AG09309 (cell line): ENCODE results near the gene SLC7A5.
"Not testable (repeated sequence)": the region's sequence is repeated elsewhere in the genome, so short reads cannot be mapped to it uniquely, and the experiment has no call there.

Experiments used
- DNase-seq: peaks from one replicate; pipeline ENCODE4 v3.0.0-alpha.2; 2010; ENCODE audit warnings: low read depth
- H3K4me3 ChIP-seq: 2 replicates; pipeline ENCODE4 v1.5.1; 2011; ENCODE audit warnings: mild to moderate bottlenecking, low read depth, low read length, moderate library complexity; ENCODE audit not compliant: control insufficient read depth
- TF ChIP-seq, protein P1 (sequence below): IDR thresholded peaks from 2 replicates; pipeline ENCODE4 v1.5.1; 2011; ENCODE audit warnings: mild to moderate bottlenecking, low read depth, low read length, inconsistent platforms; ENCODE audit not compliant: insufficient read depth, control insufficient read depth; ENCODE audit errors: missing control alignments

SLC7A5 gene

DNA sequence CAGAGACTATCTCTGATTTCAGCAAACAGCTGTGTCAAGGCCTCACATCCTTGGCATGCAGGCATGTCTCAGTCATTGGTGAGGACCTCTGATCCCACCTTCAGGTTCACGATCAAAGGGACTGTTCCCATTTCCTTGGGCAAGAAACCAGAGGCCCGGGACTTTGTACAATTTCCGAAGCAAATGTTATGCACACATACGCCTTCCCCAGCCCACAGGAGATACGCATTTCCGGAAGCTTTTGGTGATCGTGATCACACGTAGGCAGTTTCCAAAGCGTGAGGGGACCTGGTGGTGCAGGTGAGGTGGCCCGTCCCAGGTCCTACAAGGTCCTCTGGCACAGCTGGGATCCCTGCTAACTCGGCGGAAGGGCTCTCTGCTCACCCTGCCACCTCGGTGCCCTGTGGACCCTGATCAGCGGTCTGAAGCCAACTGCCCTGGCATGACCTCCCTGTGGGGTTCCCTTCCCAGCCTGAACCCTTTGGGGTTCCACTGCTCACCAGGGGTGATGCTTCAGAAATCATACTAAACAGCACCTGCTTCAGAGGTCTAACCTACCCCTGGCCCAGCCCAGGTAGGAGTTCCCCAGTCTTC is 74.7 kb downstream of the SLC7A5 start:
- TF ChIP-seq, protein P1, sequence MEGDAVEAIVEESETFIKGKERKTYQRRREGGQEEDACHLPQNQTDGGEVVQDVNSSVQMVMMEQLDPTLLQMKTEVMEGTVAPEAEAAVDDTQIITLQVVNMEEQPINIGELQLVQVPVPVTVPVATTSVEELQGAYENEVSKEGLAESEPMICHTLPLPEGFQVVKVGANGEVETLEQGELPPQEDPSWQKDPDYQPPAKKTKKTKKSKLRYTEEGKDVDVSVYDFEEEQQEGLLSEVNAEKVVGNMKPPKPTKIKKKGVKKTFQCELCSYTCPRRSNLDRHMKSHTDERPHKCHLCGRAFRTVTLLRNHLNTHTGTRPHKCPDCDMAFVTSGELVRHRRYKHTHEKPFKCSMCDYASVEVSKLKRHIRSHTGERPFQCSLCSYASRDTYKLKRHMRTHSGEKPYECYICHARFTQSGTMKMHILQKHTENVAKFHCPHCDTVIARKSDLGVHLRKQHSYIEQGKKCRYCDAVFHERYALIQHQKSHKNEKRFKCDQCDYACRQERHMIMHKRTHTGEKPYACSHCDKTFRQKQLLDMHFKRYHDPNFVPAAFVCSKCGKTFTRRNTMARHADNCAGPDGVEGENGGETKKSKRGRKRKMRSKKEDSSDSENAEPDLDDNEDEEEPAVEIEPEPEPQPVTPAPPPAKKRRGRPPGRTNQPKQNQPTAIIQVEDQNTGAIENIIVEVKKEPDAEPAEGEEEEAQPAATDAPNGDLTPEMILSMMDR, result no peak

DNA sequence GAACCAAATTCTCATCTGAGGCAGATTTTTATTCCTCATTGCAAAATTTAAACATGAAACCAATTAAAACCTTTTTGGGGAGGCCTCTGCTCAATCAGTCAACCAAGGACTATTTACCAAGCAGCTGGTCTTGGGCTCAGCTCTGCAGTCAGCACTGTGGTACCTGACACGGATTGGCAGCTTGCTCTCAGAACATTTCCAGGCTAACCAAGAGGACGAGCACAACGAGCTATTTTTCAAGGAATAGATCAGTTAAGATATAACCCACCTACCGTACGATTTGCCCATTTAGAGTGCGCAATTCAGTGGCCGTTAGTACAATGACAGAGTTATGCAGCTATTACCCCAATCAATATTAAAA is 77.1 kb downstream of the SLC7A5 start:
- no peak for DNase-seq

More for the DNA sequence above, 74.7 kb downstream of the SLC7A5 start:
- H3K4me3 ChIP-seq, result no peak overlapping the region
- no peak for DNase-seq

DNA sequence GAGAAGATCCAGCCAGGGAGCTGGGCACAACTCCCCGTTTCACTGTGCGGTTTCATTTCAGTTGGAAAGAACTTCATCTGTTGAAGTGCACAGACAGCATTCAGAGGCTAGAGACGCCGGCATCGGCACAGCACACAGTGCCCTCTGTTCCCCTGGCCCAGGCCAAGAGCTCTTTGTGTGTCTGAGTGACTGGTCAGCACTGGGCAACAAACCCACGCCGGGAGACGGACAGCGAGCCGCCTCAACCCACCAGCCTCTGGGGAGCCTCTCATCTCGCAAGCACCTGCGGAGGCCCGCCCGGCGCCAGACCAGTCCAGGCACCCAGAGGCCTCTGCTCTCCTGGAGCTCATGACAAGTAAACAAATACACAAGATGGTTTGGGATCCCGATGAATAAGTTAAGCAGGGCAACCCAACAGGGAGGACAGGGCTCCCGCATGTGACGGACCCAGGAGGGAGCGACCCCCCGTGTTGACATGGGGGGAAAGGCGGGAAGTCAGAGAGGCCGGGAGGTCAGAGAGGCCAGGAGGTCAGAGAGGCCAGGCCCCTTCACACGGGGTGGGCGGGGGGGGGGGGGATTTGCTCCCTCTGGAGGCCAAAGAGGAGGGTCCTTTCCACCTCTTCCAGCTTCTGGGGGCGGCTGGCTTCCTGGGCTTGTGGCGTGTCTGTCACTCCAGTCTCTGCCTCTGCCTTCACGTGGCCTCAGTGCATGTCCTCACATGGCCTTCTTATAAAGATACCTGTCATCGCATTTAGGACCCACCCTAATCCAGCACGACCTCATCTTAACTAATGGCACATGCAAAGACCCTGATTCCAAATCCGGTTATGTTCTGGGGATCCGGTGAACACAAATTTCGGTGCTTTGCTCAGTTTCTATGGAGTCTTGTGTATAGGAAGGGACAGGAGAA is 77.8 kb downstream of the SLC7A5 start:
- no peak overlapping the region for H3K4me3 ChIP-seq
- no peak for DNase-seq
- TF ChIP-seq, protein P1, result no peak

More for the DNA sequence above, 77.1 kb downstream of the SLC7A5 start:
- TF ChIP-seq, protein P1, result no peak
- no peak overlapping the region for H3K4me3 ChIP-seq

DNA sequence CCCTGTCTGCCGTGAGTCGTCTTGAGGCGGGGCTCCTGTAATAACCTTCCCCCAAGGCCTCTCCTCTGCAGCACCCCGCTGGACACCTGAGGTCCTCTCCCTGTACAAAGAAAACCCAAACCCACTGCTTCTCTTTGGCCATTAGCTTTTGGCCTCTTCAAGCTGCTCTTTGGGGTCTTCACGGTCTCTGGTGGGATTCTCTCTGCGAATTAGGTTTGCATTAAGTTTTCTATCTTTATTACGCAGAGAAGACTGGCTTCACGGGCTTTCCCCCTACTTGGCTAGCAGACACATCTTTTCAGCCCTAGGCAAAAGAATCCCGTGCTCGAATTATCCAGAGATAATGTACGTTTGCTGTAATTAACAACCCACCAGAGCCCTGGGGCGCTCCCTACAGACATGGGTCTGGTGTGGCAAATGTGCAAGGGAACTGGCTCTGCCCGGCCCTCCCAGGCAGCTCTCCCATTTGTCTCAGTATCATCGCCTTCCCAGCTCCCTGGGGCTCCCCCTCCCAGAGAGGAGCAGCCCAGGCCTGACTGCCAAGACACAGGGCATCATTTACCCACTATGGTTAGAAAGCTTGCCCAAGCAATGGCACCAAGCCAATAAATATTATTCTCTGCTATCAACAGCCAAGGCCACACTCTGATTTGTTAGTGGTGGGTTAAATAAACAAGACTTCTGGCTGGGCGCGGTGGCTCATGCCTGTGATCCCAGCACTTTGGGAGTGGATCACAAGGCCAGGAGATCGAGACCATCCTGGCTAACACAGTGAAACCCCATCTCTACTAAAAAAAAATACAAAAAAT is 78.8 kb downstream of the SLC7A5 start:
- TF ChIP-seq, protein P1, result no peak
- no peak for DNase-seq
- no peak overlapping the region for H3K4me3 ChIP-seq

DNA sequence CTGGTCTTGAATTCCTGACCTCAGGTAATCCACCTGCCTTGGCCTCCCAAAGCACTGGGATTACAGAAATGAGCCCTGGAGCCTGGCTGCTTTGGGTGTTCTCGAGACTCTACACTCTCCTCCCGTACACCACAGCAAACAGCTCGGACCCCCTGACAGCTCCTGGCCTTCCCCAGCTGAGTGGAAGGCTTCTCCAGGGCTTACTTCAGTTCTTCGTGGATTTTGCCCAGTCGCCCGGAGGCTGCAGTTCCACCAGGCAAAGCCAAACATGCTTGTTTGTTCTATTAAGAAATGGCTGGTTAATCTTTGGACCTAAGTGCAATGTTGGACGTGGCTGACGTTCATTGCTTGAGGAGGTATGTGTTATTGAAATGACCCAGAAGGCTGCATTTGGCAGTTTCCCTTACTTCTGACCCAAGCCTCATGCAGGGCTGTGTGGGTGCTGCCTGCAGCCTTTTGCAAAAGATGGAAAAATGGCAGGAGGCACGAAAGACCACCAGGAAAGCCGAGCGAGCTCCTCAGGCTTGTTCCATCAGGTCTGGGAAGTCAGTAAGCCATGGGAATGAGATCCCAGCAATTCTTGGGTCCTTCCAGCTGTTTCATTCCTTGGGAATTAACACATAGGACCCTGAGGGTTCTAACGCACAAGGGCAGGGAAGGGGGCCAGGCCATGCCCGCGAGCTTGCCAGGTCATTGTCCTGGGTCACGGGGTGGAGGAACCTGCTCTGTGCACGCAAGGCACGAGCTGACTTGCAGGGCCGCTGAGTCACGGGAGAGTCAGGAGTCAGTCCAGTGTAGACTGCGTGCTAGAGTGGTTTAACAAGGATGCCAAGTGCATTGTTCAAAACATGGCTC is 79.6 kb downstream of the SLC7A5 start:
- TF ChIP-seq, protein P1, result no peak
- peak; percentile 46 for DNase-seq
- no peak overlapping the region for H3K4me3 ChIP-seq

DNA sequence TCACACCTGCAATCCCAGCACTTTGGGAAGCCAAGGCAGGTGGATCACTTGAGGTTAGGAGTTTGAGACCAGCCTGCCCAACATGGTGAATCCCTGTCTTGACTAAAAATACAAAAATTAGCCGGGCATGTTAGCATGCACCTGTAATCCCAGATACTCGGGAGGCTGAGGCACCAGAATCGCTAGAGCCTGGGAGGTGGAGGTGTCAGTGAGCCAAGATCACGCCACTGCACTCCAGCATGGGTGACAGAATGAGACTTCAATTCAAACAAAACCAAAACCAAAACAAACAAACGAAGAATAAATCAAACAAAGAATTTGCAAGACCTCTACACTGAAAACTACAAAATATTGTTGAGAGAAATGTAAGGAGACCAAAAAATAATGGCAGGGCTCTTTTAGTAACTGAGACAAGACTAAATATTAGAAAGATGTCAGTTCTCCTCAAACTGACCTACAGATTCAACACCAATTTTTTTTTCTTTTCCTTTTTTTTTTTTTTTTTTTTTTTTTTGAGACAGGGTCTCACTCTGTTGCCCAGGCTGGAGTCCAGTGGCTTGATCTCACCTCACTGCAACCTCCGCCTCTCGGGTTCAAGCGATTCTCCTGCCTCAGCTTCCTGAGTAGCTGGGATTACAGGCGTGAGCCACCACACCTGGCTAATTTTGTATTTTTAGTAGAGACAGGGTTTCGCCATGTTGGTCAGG is 80.4 kb downstream of the SLC7A5 start:
- not testable (repeated sequence) for H3K4me3 ChIP-seq

DNA sequence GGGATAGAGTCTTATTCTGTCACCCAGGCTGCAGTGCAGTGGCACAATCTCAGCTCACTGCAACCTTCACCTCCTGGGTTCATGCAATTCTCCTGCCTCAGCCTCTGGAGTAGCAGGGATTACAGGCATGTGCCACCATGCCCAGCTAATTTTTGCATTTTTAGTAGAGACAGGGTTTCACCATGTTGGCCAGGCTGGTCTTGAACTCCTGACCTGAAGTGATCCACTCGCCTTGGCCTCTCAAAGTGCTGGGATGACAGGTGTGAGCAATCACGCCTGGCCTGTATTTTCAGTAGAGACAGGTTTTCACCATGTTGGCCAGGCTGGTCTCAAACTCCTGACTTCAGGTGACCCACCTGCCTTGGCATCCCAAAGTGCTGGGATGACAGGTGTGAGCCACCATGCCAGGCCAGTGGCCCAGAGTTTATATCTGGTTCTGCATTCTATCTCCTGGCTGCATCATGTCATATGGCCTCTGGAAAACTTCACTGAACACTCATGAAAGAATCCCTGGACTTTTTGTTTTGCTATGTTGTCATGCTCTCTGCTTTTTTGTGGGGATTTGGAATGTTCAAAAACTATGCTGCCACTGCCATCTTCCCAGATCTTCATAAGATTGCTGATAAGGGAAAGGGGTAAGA is 81.7 kb downstream of the SLC7A5 start:
- not testable (repeated sequence) for H3K4me3 ChIP-seq, DNase-seq

More for the DNA sequence above, 80.4 kb downstream of the SLC7A5 start:
- DNase-seq, result not testable (repeated sequence)
